ENCODE measurements around the gene CCDC81. TPM values are rescaled to one million over a fixed set of nuclear protein-coding genes. Genes with fewer than 3 reads are reported as not detected.

Gene CCDC81
- total and polyA plus RNA-seq, 11 donors: 0.17 to 1.2 (median 0.34) TPM; not detected in 1

GRCh38 chr11:86363424-86363823 is 11.3 kb upstream of the CCDC81 start:
- DNase-seq (no peak), ATAC-seq (no peak)
- Histone ChIP-seq H3K27ac (no peak overlapping the region), H3K4me3 (no peak overlapping the region), H3K9me3 (peaks cover 0 to 14% (median 0%) of the 10 kb centered on the region in 12 donors), H3K27me3 (no peaks in the 10 kb centered on the region), H3K4me1 (no peaks in the 10 kb centered on the region), H3K36me3 (no peaks in the 10 kb centered on the region)
- TF ChIP-seq POLR2A (IDR thresholded peaks at IDR 0.05) (no peak), CTCF (IDR thresholded peaks at IDR 0.05) (no peak)
- 95 to 98% (median 97%) methylated on average over 1 of the region's 1 CpG for WGBS, 4 donors
- intact Hi-C loops (cut with DNase I): loop anchor here in 1 of 10 donors (10.0 kb wide), 1 partner anchor 451 kb away; no protein-coding TSS in a partner anchor

DNA sequence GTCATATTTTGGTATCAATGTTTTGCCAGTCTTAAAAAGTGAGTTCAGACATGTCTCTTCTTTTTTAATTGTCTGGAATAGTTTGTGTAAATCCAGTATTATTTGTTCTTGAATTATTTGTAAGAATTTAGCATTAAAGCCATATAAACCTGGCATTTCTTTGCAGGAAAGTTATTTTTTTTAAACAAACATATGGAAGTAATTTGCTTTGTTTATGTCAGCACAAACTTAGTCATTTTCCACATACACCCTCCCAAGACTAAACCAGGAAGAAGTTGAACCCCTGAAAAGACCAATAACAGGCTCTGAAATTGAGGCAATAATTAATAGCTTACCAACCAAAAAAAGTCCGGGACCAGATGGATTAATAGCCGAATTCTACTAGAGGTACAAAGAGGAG is 9.1 kb upstream of the CCDC81 start:
- WGBS, 4 donors: 89 to 100% (median 96%) methylated on average over 2 of the region's 2 CpGs

DNA sequence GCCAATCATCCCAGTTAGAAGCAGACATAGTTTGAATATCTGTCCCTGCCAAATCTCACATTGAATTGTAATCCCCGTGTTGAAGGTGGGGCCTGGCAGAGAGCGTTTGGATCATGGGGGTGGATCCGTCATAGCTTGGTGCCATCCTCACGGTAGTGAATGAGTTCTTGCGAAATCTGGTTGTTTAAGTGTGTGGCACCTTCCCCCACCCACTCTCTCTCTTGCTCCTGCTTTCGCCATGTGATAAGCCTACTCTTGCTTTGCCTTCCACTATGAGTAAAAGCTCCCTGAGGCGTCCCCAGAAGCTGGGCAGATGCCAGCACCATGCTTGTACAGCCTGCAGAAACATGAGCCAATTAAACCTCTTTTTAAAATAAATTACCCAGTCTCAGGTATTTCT is 5.0 kb upstream of the CCDC81 start:
- peaks cover 0 to 7% (median 0%) of the 10 kb centered on the region in 12 donors for H3K4me1 ChIP-seq
- no peaks in the 10 kb centered on the region for H3K36me3 ChIP-seq
- no peak overlapping the region for H3K4me3 ChIP-seq
- intact Hi-C loops (cut with DNase I): loop anchor here in 1 of 10 donors (10.0 kb wide), 1 partner anchor 445 kb away; no protein-coding TSS in a partner anchor
- whole genome bisulfite sequencing, 4 donors: 86 to 94% (median 90%) methylated on average over 7 of the region's 7 CpGs
- DNase-seq (no peak), ATAC-seq (no peak)
- H3K9me3 ChIP-seq: no peaks in the 10 kb centered on the region
- H3K27me3 ChIP-seq: no peaks in the 10 kb centered on the region
- H3K27ac ChIP-seq: no peak overlapping the region
- no peak for TF ChIP-seq CTCF (IDR thresholded peaks at IDR 0.05)
- TF ChIP-seq POLR2A (IDR thresholded peaks at IDR 0.05): no peak

More for the DNA sequence above, 9.1 kb upstream of the CCDC81 start:
- Histone ChIP-seq H3K27me3 (no peaks in the 10 kb centered on the region), H3K4me3 (no peak overlapping the region), H3K27ac (no peak overlapping the region), H3K36me3 (no peaks in the 10 kb centered on the region), H3K4me1 (no peaks in the 10 kb centered on the region), H3K9me3 (peaks cover 0 to 14% (median 0%) of the 10 kb centered on the region in 12 donors)
- no peak for DNase-seq
- intact Hi-C loops (cut with DNase I): loop anchor here in 1 of 10 donors (10.0 kb wide), 1 partner anchor 449 kb away; no protein-coding TSS in a partner anchor
- ATAC-seq: no peak
- no peak for TF ChIP-seq POLR2A (IDR thresholded peaks at IDR 0.05)
- no peak for TF ChIP-seq CTCF (IDR thresholded peaks at IDR 0.05)

GRCh38 chr11:86370171-86370570 is 4.5 kb upstream of the CCDC81 start:
- no peak for ATAC-seq
- no peak for DNase-seq
- WGBS, 4 donors: 78 to 86% (median 83%) methylated on average over 4 of the region's 4 CpGs
- H3K4me1 ChIP-seq: peaks cover 0 to 7% (median 0%) of the 10 kb centered on the region in 12 donors
- H3K4me3 ChIP-seq: no peak overlapping the region
- no peaks in the 10 kb centered on the region for H3K36me3 ChIP-seq
- intact Hi-C loops (cut with DNase I): no loop called here
- TF ChIP-seq CTCF (IDR thresholded peaks at IDR 0.05) (no peak), POLR2A (IDR thresholded peaks at IDR 0.05) (no peak)
- H3K27ac ChIP-seq: no peak overlapping the region
- no peaks in the 10 kb centered on the region for H3K27me3 ChIP-seq
- H3K9me3 ChIP-seq: no peaks in the 10 kb centered on the region
